HL-60 (cell line): ENCODE data around the gene KRTAP4-3.
A peak's percentile ranks its signal among the peaks of the same experiment; 100 is the strongest.
"Not testable (repeated sequence)": the region's sequence is repeated elsewhere in the genome, so short reads cannot be mapped to it uniquely, and the experiment has no call there.

Experiments
- DNase-seq, 2 experiments: peaks; one replicate each; pipeline ENCODE4 v3.0.0-alpha.2; 2010 to 2020; ENCODE audit warnings: low read depth in 1 of 2, low spot score in 1 of 2
- H3K27ac ChIP-seq: fragments of 250-450 bp; sonication (Bioruptor Pico); replicated peaks from 2 replicates; pipeline ENCODE4 v1.5.1; 2020; ENCODE audit warnings: mild to moderate bottlenecking, moderate library complexity
- H3K27me3 ChIP-seq: fragments of 250-450 bp; sonication (Bioruptor Pico); 2 replicates; pipeline ENCODE4 v1.5.1; 2021; ENCODE audit warnings: mild to moderate bottlenecking, moderate library complexity; ENCODE audit not compliant: insufficient read depth, poor library complexity, severe bottlenecking
- H3K4me3 ChIP-seq: replicated peaks from 2 replicates; pipeline ENCODE4 v1.5.1; 2011; ENCODE audit warnings: mild to moderate bottlenecking, control low read depth, low read length; ENCODE audit not compliant: insufficient read depth
- GABPA ChIP-seq: IDR thresholded peaks from 2 replicates; pipeline ENCODE4 v1.6.1; 2012; ENCODE audit warnings: low read depth
- POLR2AphosphoS5 ChIP-seq: IDR thresholded peaks from 2 replicates; pipeline ENCODE4 v1.6.1; 2012; ENCODE audit warnings: low read depth
- SPI1 ChIP-seq: IDR thresholded peaks from 2 replicates; pipeline ENCODE4 v1.6.1; 2012; ENCODE audit warnings: low read depth, mild to moderate bottlenecking, borderline replicate concordance
- TF ChIP-seq, protein P1 (sequence below): IDR thresholded peaks from one replicate; pipeline ENCODE4 v1.5.1; 2011; ENCODE audit warnings: low read length, control low read depth, inconsistent platforms; ENCODE audit not compliant: insufficient read depth
- TF ChIP-seq, protein P2 (sequence below): IDR thresholded peaks from 2 replicates; pipeline ENCODE4 v1.6.1; 2012; ENCODE audit warnings: low read depth; ENCODE audit not compliant: insufficient replicate concordance

KRTAP4-3 gene

DNA sequence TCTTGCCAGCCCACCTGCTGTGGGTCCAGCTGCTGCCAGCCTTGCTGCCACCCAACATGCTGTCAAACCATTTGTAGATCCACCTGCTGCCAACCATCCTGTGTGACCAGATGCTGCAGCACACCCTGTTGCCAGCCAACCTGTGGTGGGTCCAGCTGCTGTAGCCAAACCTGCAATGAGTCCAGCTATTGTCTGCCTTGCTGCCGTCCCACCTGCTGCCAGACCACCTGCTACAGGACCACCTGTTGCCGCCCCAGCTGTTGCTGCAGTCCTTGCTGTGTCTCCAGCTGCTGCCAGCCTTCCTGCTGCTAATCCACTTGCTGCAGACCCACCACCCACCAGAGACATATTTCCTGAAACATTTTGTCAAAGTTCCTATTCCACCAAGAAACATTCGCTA lies 22.3 kb upstream of the KRTAP4-3 start:
- Histone ChIP-seq H3K4me3 (no peak overlapping the region), H3K27ac (no peak overlapping the region), H3K27me3 (peaks cover 2% of the 10 kb centered on the region)
- DNase-seq, result no peak
- TF ChIP-seq, protein P1, sequence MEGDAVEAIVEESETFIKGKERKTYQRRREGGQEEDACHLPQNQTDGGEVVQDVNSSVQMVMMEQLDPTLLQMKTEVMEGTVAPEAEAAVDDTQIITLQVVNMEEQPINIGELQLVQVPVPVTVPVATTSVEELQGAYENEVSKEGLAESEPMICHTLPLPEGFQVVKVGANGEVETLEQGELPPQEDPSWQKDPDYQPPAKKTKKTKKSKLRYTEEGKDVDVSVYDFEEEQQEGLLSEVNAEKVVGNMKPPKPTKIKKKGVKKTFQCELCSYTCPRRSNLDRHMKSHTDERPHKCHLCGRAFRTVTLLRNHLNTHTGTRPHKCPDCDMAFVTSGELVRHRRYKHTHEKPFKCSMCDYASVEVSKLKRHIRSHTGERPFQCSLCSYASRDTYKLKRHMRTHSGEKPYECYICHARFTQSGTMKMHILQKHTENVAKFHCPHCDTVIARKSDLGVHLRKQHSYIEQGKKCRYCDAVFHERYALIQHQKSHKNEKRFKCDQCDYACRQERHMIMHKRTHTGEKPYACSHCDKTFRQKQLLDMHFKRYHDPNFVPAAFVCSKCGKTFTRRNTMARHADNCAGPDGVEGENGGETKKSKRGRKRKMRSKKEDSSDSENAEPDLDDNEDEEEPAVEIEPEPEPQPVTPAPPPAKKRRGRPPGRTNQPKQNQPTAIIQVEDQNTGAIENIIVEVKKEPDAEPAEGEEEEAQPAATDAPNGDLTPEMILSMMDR, result no peak
- TF ChIP-seq, protein P2, sequence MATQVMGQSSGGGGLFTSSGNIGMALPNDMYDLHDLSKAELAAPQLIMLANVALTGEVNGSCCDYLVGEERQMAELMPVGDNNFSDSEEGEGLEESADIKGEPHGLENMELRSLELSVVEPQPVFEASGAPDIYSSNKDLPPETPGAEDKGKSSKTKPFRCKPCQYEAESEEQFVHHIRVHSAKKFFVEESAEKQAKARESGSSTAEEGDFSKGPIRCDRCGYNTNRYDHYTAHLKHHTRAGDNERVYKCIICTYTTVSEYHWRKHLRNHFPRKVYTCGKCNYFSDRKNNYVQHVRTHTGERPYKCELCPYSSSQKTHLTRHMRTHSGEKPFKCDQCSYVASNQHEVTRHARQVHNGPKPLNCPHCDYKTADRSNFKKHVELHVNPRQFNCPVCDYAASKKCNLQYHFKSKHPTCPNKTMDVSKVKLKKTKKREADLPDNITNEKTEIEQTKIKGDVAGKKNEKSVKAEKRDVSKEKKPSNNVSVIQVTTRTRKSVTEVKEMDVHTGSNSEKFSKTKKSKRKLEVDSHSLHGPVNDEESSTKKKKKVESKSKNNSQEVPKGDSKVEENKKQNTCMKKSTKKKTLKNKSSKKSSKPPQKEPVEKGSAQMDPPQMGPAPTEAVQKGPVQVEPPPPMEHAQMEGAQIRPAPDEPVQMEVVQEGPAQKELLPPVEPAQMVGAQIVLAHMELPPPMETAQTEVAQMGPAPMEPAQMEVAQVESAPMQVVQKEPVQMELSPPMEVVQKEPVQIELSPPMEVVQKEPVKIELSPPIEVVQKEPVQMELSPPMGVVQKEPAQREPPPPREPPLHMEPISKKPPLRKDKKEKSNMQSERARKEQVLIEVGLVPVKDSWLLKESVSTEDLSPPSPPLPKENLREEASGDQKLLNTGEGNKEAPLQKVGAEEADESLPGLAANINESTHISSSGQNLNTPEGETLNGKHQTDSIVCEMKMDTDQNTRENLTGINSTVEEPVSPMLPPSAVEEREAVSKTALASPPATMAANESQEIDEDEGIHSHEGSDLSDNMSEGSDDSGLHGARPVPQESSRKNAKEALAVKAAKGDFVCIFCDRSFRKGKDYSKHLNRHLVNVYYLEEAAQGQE, result no peak
- TF ChIP-seq SPI1, result no peak
- no peak for TF ChIP-seq GABPA
- TF ChIP-seq POLR2AphosphoS5, result no peak

DNA sequence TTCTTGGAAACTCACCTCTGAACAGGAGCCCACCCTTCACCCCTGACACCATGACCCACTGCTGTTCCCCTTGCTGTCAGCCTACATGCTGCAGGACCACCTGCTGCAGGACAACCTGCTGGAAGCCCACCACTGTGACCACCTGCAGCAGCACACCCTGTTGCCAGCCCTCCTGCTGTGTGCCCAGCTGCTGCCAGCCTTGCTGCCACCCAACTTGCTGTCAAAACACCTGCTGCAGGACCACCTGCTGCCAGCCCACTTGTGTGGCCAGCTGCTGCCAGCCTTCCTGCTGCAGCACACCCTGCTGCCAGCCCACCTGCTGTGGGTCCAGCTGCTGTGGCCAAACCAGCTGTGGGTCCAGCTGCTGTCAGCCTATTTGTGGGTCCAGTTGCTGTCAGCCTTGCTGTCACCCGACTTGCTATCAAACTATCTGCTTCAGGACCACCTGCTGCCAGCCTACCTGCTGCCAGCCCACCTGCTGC lies 21.9 kb upstream of the KRTAP4-3 start, which contains the start of gene KRTAP9-1:
Gene KRTAP9-1 (plus strand): TSS at position 51 of the 482 bp plus-strand sequence. CDS start 0 bp downstream, at position 51.
- not testable (repeated sequence) for H3K4me3 ChIP-seq, H3K27ac ChIP-seq

DNA sequence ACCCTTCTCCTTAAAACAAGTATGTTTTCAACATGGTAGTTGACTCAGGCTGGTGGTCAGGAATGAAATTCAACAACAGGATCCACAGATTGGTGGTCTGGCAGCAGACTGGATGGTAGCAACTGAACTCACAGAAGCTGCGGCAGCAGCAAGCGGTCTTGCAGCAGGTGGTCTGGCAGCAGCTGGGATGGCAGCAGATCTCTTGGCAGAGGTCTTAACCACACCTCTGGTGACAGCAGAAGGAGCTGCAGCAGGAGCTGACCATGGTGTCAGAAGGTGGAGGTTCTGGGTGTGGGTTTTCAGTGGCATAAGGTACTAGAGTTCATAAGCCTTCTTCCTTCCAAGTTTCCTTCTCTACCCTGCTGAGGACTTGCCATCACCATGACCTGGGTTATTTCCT lies 18.9 kb upstream of the KRTAP4-3 start:
- DNase-seq, result no peak
- Histone ChIP-seq H3K27me3 (peaks cover 2% of the 10 kb centered on the region), H3K27ac (no peak overlapping the region), H3K4me3 (no peak overlapping the region)
- no peak for TF ChIP-seq SPI1
- TF ChIP-seq POLR2AphosphoS5, result no peak
- TF ChIP-seq, protein P2, result peak; percentile 60

More for the DNA sequence above, 21.9 kb upstream of the KRTAP4-3 start, which contains the start of gene KRTAP9-1:
- DNase-seq, H3K27me3 ChIP-seq: not testable (repeated sequence)

DNA sequence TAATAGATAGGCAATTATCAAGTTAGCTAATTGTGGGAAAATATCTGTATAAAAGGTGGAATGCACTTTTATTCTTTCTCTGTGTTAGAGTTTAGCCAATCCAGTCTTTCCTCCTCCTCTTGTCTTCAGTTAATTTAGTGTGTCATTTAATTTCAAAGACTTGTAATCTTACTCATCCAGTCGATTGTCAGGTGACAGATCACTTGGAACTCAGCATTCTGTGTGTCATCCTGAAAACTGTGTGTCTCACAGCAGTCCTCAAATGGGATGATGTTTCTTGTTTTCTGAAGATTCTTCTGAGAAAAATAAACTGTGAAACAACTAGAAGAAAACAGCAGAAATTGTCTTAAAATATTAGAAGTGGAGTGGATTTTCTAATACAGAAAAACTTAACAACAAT lies 17.0 kb upstream of the KRTAP4-3 start:
- TF ChIP-seq, protein P2, result no peak
- TF ChIP-seq, protein P1, result no peak
- no peak for TF ChIP-seq SPI1
- no peak for TF ChIP-seq GABPA
- TF ChIP-seq POLR2AphosphoS5, result no peak
- no peak for DNase-seq
- H3K27ac ChIP-seq, result no peak overlapping the region
- peaks cover 2% of the 10 kb centered on the region for H3K27me3 ChIP-seq
- no peak overlapping the region for H3K4me3 ChIP-seq
